Left kidney (tissue), 2 donors: ENCODE data around the gene PLK3. TPM values are rescaled to one million over a fixed set of nuclear protein-coding genes. Genes with fewer than 3 reads are reported as not detected.

ENCODE experiments used
- DNase-seq: peaks from one replicate; pipeline ENCODE4 v3.0.0-alpha.2; 2013
- polyA plus RNA-seq: library from polyadenylated mRNA; unstranded; fragments of 120-200 nt; gene quantifications from one replicate; pipeline ENCODE4 v1.2.1, GENCODE V29; 2013; ENCODE audit not compliant: insufficient read length

PLK3 gene
- polyA plus RNA-seq, 1 donor = 5.9 TPM

DNA sequence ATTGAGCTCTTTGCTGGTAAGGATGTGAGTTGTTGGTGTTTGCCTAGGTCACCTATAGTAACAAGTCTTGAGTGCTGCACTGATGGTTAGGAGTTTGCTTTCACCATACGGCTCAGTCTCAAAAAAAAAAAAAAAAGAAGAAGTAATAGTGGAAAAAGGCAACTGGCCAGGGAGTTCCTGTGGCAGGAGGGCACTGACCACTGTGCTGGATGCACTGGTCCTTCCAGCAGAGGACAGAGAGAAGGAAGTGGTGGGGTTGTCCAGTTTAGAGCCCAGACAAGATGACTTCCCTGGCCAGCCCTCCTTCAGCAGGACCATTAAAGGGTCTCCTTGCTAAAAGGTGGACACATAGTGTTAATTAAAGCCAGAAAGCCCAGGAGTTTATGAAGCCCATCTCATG lies 54.8 kb downstream of the PLK3 start:
- DNase-seq = no peak

Other genes with a start within 250 kb of the PLK3 start
- gene TMEM53, start 125.9 kb upstream of the PLK3 start, polyA plus RNA-seq = 11.7 TPM
- gene ARMH1, start 125.7 kb upstream of the PLK3 start, polyA plus RNA-seq = 7.3 TPM
- gene RNU5D-1, start 69.2 kb upstream of the PLK3 start, polyA plus RNA-seq = 1.9 TPM
- 38.8 TPM for gene KIF2C, start 60.5 kb upstream of the PLK3 start, polyA plus RNA-seq
- gene RPS8, start 24.8 kb upstream of the PLK3 start, polyA plus RNA-seq = 1,947 TPM
- 0.96 TPM for gene BEST4, start 12.2 kb upstream of the PLK3 start, polyA plus RNA-seq
- gene DYNLT4, start 7.0 kb downstream of the PLK3 start, polyA plus RNA-seq = not detected
- 20.9 TPM for gene BTBD19, start 8.1 kb downstream of the PLK3 start, polyA plus RNA-seq
- 5.4 TPM for gene PTCH2, start 42.9 kb downstream of the PLK3 start, polyA plus RNA-seq
- 38.6 TPM for gene EIF2B3, start 186.2 kb downstream of the PLK3 start, polyA plus RNA-seq
- 37.1 TPM for gene HECTD3, start 210.9 kb downstream of the PLK3 start, polyA plus RNA-seq
- gene UROD, start 211.9 kb downstream of the PLK3 start, polyA plus RNA-seq = 104 TPM